ENCODE results near the gene FAM200A. TPM values are rescaled to one million over a fixed set of nuclear protein-coding genes. Genes with fewer than 3 reads are reported as not detected.

Gene FAM200A
- total RNA-seq, 1 experiment from 2014 or later: 6.1 TPM

DNA sequence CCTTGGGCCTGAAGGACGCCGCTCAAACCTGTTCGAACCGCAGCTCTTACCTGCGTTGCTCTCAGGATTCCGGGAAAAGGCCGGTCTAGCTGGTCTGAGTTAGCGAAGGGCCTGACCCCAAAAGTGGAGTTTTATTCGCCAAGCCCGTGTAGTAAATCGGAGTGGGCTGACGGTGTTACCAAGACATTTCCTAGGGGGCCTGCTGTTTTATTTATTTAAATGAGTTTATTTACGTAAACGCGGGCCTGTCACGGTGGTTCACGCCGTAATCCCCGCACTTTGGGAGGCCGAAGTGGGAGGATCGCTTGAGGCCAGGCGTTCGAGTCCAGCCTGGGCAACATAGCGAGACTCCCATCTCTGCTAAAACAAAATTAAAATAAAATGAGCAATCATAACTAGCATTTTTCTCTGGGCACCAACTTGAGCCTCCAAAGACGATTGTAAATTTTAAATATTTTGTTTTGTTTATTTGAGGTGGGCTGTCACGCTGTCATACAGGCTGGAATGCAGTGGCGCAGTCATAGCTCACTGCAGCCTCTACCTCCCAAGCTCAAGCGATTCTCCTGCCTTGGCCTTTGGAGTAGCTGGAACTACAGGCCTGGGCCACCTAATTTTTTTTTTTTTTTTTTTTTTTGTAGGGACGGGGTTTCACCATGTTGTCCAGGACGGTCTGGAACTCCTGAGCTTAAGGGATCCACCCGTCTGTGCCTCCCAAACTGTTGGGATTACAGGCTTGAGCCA, 7.4 kb upstream of the FAM200A start:
- DNase-seq (ENCODE audit: unreplicated experiment): no peak

DNA sequence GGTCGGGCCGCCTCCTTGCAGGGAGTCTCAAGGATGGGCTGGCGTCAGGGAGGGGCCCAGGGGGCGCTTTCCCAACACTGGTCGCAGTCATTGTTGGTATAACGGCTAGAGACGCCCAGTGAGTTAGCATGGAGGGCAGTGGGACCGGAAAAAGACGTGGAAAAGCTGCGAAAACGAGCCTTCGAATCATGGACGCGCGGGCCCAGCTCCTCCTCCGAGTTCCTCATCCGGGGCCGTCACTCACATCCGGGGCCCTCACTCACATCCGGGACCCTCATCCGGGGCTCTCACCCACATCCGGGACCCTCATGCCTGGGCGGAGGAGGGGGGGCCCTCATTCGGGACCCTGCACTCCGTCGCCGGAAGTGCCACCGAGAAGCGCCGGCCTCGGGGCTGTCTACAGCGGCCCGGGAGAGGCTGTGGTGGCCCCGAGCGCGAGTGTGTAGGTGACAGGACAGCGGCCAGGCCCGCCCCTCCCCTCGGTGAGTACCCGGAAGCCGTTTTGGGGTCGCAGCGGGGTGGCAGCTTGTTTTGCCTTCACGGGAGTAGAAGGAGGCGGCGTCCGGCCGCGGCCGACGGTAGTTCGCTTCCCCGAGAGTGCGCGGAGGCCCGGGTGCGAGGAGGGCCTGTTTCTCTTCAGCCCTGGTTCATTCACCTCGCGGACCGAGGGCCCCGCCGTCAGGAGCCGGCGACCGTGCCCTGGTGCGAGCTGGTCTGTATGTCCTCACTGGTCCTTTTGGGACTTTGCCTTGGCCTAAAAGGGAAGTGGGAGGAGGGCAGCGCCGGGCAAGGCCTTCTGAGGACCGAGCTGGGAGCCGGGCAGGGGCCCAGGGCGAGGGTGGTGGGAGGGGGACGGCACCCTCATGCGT, 6.6 kb upstream of the FAM200A start, which contains the start of gene ZNF655:
Gene ZNF655, plus strand, starts transcription at position 337 of the 869 bp plus-strand sequence. CDS start 1,918 bp downstream, outside the sequence.
- TF ChIP-seq, protein P1, sequence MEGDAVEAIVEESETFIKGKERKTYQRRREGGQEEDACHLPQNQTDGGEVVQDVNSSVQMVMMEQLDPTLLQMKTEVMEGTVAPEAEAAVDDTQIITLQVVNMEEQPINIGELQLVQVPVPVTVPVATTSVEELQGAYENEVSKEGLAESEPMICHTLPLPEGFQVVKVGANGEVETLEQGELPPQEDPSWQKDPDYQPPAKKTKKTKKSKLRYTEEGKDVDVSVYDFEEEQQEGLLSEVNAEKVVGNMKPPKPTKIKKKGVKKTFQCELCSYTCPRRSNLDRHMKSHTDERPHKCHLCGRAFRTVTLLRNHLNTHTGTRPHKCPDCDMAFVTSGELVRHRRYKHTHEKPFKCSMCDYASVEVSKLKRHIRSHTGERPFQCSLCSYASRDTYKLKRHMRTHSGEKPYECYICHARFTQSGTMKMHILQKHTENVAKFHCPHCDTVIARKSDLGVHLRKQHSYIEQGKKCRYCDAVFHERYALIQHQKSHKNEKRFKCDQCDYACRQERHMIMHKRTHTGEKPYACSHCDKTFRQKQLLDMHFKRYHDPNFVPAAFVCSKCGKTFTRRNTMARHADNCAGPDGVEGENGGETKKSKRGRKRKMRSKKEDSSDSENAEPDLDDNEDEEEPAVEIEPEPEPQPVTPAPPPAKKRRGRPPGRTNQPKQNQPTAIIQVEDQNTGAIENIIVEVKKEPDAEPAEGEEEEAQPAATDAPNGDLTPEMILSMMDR (IDR thresholded peaks at IDR 0.05; ENCODE audit: unreplicated experiment): no peak
- no peaks in the 10 kb centered on the region for H3K27me3 Mint-ChIP-seq (ENCODE audit: insufficient read depth, unreplicated experiment)
- peak within 1 kb of the TSS; percentile 86 for H3K27ac Mint-ChIP-seq (ENCODE audit: low read depth, unreplicated experiment)
- peaks cover 44% of the 10 kb centered on the region for H3K36me3 Mint-ChIP-seq (ENCODE audit: insufficient read depth, unreplicated experiment)
- peak within 1 kb of the TSS; percentile 85 for H3K4me3 Mint-ChIP-seq (ENCODE audit: unreplicated experiment)
- peaks cover 33% of the 10 kb centered on the region for H3K4me1 Mint-ChIP-seq (ENCODE audit: insufficient read depth, unreplicated experiment)
- DNase-seq (ENCODE audit: unreplicated experiment): peak; percentile 85
- ChIA-PET POLR2A (interaction anchor here (0.6 to 5.0 kb wide), 37 partner anchors 9 to 1308 kb away, joined by 3 to 55 read pairs (median 5); partner anchors contain the start of genes AP4M1, ATP5MF, BUD31 and CYP3A43), CTCF (interaction anchor here (0.6 to 1.3 kb wide), 3 partner anchors 35 to 306 kb away, joined by 3 to 6 read pairs (median 3); no protein-coding TSS in a partner anchor)
- intact Hi-C loops (cut with micrococcal nuclease): loop anchor here (1.0 to 2.0 kb wide), 2 partner anchors 54 to 58 kb away; partner anchors contain the start of genes ZKSCAN5 and ZSCAN25
- no TSS peak for BruUV-seq (replicated peaks)
- H3K9me3 Mint-ChIP-seq (ENCODE audit: unreplicated experiment): no peaks in the 10 kb centered on the region

More for the DNA sequence above, 7.4 kb upstream of the FAM200A start:
- TF ChIP-seq, protein P1 (IDR thresholded peaks at IDR 0.05; ENCODE audit: unreplicated experiment): no peak
- peaks cover 41% of the 10 kb centered on the region for H3K4me1 Mint-ChIP-seq (ENCODE audit: insufficient read depth, unreplicated experiment)
- H3K27ac Mint-ChIP-seq (ENCODE audit: low read depth, unreplicated experiment): peak overlapping the region; percentile 86
- H3K4me3 Mint-ChIP-seq (ENCODE audit: unreplicated experiment): peak overlapping the region; percentile 85
- CTCF ChIA-PET: interaction anchor here (0.6 kb wide), 3 partner anchors 199 to 414 kb away, joined by 3 read pairs; no protein-coding TSS in a partner anchor
- intact Hi-C loops (cut with micrococcal nuclease): loop anchor here (2.0 kb wide), 1 partner anchor 55 kb away; the partner anchor contains the start of gene ZKSCAN5
- no peaks in the 10 kb centered on the region for H3K27me3 Mint-ChIP-seq (ENCODE audit: insufficient read depth, unreplicated experiment)
- H3K36me3 Mint-ChIP-seq (ENCODE audit: insufficient read depth, unreplicated experiment): peaks cover 52% of the 10 kb centered on the region
- no peaks in the 10 kb centered on the region for H3K9me3 Mint-ChIP-seq (ENCODE audit: unreplicated experiment)
- POLR2A ChIA-PET: interaction anchor here (0.7 to 5.0 kb wide), 22 partner anchors 10 to 1693 kb away, joined by 3 to 55 read pairs (median 8); partner anchors contain the start of genes AP4M1, ATP5MF, BUD31 and MCM7
- TSS peak; percentile 19 for BruUV-seq (replicated peaks)

GRCh38 chr7:99557940-99558305, 6.0 kb upstream of the FAM200A start:
- peaks cover 39% of the 10 kb centered on the region for H3K36me3 Mint-ChIP-seq (ENCODE audit: insufficient read depth, unreplicated experiment)
- ChIA-PET CTCF (interaction anchor here (1.2 to 1.3 kb wide), 2 partner anchors 34 to 83 kb away, joined by 3 to 6 read pairs; no protein-coding TSS in a partner anchor), POLR2A (interaction anchor here (0.6 to 5.0 kb wide), 37 partner anchors 8 to 1309 kb away, joined by 3 to 55 read pairs (median 5); partner anchors contain the start of genes AP4M1, ATP5MF, BUD31 and CYP3A43)
- H3K27me3 Mint-ChIP-seq (ENCODE audit: insufficient read depth, unreplicated experiment): no peaks in the 10 kb centered on the region
- H3K4me1 Mint-ChIP-seq (ENCODE audit: insufficient read depth, unreplicated experiment): peaks cover 32% of the 10 kb centered on the region
- no peak for DNase-seq (ENCODE audit: unreplicated experiment)
- intact Hi-C loops (cut with micrococcal nuclease): loop anchor here (1.0 to 2.0 kb wide), 2 partner anchors 53 to 58 kb away; partner anchors contain the start of genes ZKSCAN5 and ZSCAN25
- H3K4me3 Mint-ChIP-seq (ENCODE audit: unreplicated experiment): peak overlapping the region; percentile 85
- TF ChIP-seq, protein P1 (IDR thresholded peaks at IDR 0.05; ENCODE audit: unreplicated experiment): no peak
- peak overlapping the region; percentile 86 for H3K27ac Mint-ChIP-seq (ENCODE audit: low read depth, unreplicated experiment)
- H3K9me3 Mint-ChIP-seq (ENCODE audit: unreplicated experiment): no peaks in the 10 kb centered on the region
- no TSS peak for BruUV-seq (replicated peaks)
